Heart left ventricle (tissue), 16 donors: ENCODE measurements around the gene MMP24OS. TPM values are rescaled to one million over a fixed set of nuclear protein-coding genes. Genes with fewer than 3 reads are reported as not detected.

Experiments used
- ATAC-seq, 4 donors: fragments of 200-7000 bp; cut with Tn5 transposase; one replicate each; pipeline ENCODE4 v1.9.1; 2020 to 2022; ENCODE audit warnings: moderate library complexity in 4 of 4, mild to moderate bottlenecking in 3 of 4, moderate number of reproducible peaks in 1 of 4
- DNase-seq, 5 donors: peaks; one replicate each; pipeline ENCODE4 v3.0.0-alpha.2; 2020
- H3K27ac ChIP-seq, 12 donors: fragments of 200-600 bp; sonication (generic) in 4 of 12; one replicate each; pipeline versions ENCODE4 v1.5.0 to v1.8.0; 2016 to 2022; ENCODE audit warnings: mild to moderate bottlenecking in 2 of 12
- H3K27me3 ChIP-seq, 9 donors: fragments of 200-600 bp; sonication (generic) in 2 of 9; one replicate each; pipeline versions ENCODE4 v1.5.1 to v1.8.0; 2016 to 2022; ENCODE audit warnings: mild to moderate bottlenecking in 3 of 9
- H3K36me3 ChIP-seq, 9 donors: fragments of 200-600 bp; sonication (generic) in 2 of 9; one replicate each; pipeline versions ENCODE4 v1.5.0 to v1.8.0; 2018 to 2022; ENCODE audit warnings: mild to moderate bottlenecking in 2 of 9
- H3K4me1 ChIP-seq, 12 donors: fragments of 200-600 bp; sonication (generic) in 4 of 12; one replicate each; pipeline versions ENCODE4 v1.5.0 to v1.8.0; 2016 to 2022; ENCODE audit warnings: mild to moderate bottlenecking in 3 of 12
- H3K4me3 ChIP-seq, 12 donors: fragments of 200-600 bp; sonication (generic) in 4 of 12; one replicate each; pipeline versions ENCODE4 v1.5.0 to v1.8.0; 2017 to 2022; ENCODE audit warnings: mild to moderate bottlenecking in 9 of 12, moderate library complexity in 4 of 12
- H3K9me3 ChIP-seq, 12 donors: fragments of 200-600 bp; sonication (generic) in 4 of 12; one replicate each; pipeline versions ENCODE4 v1.5.0 to v1.8.0; 2016 to 2022; ENCODE audit warnings: mild to moderate bottlenecking in 1 of 12
- CTCF ChIP-seq, 12 donors: fragments of 200-600 bp; sonication (generic) in 4 of 12; IDR thresholded peaks; one replicate each; pipeline versions ENCODE4 v1.5.0 to v1.8.0; 2018 to 2022; ENCODE audit warnings: antibody characterized with exemption in 12 of 12, mild to moderate bottlenecking in 5 of 12
- POLR2A ChIP-seq, 2 donors: fragments of 450-650 bp; IDR thresholded peaks; one replicate each; pipeline ENCODE4 v1.6.1; 2017; ENCODE audit warnings: antibody characterized with exemption in 2 of 2, mild to moderate bottlenecking in 2 of 2, moderate library complexity in 2 of 2
- WGBS, 4 donors: extraction: QIAGEN DNeasy Blood & Tissue Kit in 2 of 4; methylation state at CpG; one replicate each; pipeline versions ENCODE4 v1.1.5 to v1.1.7; 2013 to 2018; 5-methylcytosine and 5-hydroxymethylcytosine counted together
- intact Hi-C, 10 donors: fragments of 100-400 bp; cut with DNase I; formaldehyde crosslinking; loops; one replicate each; pipeline versions ENCODE4 v1.11.1 to v1.14.2; 2022
- polyA plus RNA-seq, 2 donors: library from polyadenylated mRNA; stranded (reverse); fragments of 200-250 nt; gene quantifications; one replicate each; pipeline ENCODE4 v1.2.3, GENCODE V29; 2013
- total RNA-seq, 9 donors: library from RNA; depleted of rRNA in 2 of 9; stranded (reverse); fragments of >200 nt in 2 of 9; fragmentation: NEBNext Ultra II Directional in 3 of 9; extraction: Animal tissue kit (Norgen Biotek cat#: 25700) in 3 of 9; gene quantifications; one replicate each; pipeline versions ENCODE4 v1.1.0 to v1.2.4, GENCODE V29; 2016 to 2023
- donor health status: ischemic (EF 13 %, LVEDD 7.1; RV severe dilation, severe dysfunction).
- donor health status: healthy with polysubstance abuse.
- donor health status: DM: no; HTN: yes; CAD: no.
- donor health status: DM: no; HTN: no; CAD: no.
- donor health status: ischemic (EF 25% LVEDD 6.9; RV normal size, moderate dysfunction).
- donor health status: ischemic (EF 25% LVEDD 5.7; RV mildly dilated, moderate dysfunction).
- donor health status: healthy.
- donor health status: DM: yes; HTN: yes; CAD: no.
- donor health status: ischemic (EF 35%, LVEDD 5.7; RV mildly dilated, moderate dysfunction).
- donor health status: nonischemic (EF 11% LVEDD 7.7; RV severe dilation, severe dysfunction).
- donor health status: DM: yes; HTN: yes; CAD: no.
- donor health status: PGD.
- donor health status: ischemic (EF 29% LVEDD 5.4; RV normal size, mild dysfunction).
- donor health status: nonischemic (EF 23%, LVEDD 6.1; RV moderate dilation, normal function).

The MMP24OS gene
- total and polyA plus RNA-seq, 11 donors = 11.7 to 64.8 (median 41.6) TPM

- Histone ChIP-seq H3K4me3 (no peak overlapping the region), H3K4me1 (peaks cover 0 to 20% (median 8%) of the 10 kb centered on the region in 12 donors), H3K36me3 (peaks cover 0 to 7% (median 0%) of the 10 kb centered on the region in 9 donors), H3K27ac (no peak overlapping the region), H3K27me3 (no peaks in the 10 kb centered on the region), H3K9me3 (no peaks in the 10 kb centered on the region)
- 67 to 75% (median 73%) methylated on average over 11 of the region's 11 CpGs for WGBS, 4 donors
- DNase-seq (no peak), ATAC-seq (peak in 2 of 4 donors; percentile 24 to 36)
- intact Hi-C loops = loop anchor here in 1 of 10 donors (2.0 kb wide), 1 partner anchor 19 kb away; no protein-coding TSS in a partner anchor
- TF ChIP-seq CTCF (IDR thresholded peaks at IDR 0.05) (no peak), POLR2A (IDR thresholded peaks at IDR 0.05) (no peak)
These were observed 48.3 kb upstream of the MMP24OS start for GRCh38 chr20:35326021-35326739.

GRCh38 chr20:35325401-35325800, 47.5 kb upstream of the MMP24OS start:
- Histone ChIP-seq H3K4me1 (peaks cover 0 to 20% (median 8%) of the 10 kb centered on the region in 12 donors), H3K27me3 (no peaks in the 10 kb centered on the region), H3K4me3 (no peak overlapping the region), H3K27ac (no peak overlapping the region), H3K36me3 (peaks cover 0 to 7% (median 0%) of the 10 kb centered on the region in 9 donors), H3K9me3 (no peaks in the 10 kb centered on the region)
- 76 to 81% (median 77%) methylated on average over 6 of the region's 6 CpGs for WGBS, 4 donors
- ATAC-seq (no peak), DNase-seq (no peak)
- no peak for TF ChIP-seq CTCF (IDR thresholded peaks at IDR 0.05)
- no peak for TF ChIP-seq POLR2A (IDR thresholded peaks at IDR 0.05)
- intact Hi-C loops = no loop called here

GRCh38 chr20:35320396-35321126, 42.6 kb upstream of the MMP24OS start:
- no peaks in the 10 kb centered on the region for H3K9me3 ChIP-seq
- H3K4me1 ChIP-seq = peaks cover 0 to 13% (median 3%) of the 10 kb centered on the region in 12 donors
- no peaks in the 10 kb centered on the region for H3K27me3 ChIP-seq
- peak overlapping the region in 1 of 12 donors; percentile 0 for H3K27ac ChIP-seq
- ATAC-seq (no peak), DNase-seq (no peak)
- no peak for TF ChIP-seq CTCF (IDR thresholded peaks at IDR 0.05)
- TF ChIP-seq POLR2A (IDR thresholded peaks at IDR 0.05) = no peak
- WGBS, 4 donors = 94 to 98% (median 97%) methylated on average over 3 of the region's 3 CpGs
- intact Hi-C loops = no loop called here
- H3K4me3 ChIP-seq = no peak overlapping the region
- peaks cover 0 to 11% (median 0%) of the 10 kb centered on the region in 9 donors for H3K36me3 ChIP-seq

GRCh38 chr20:35319871-35320197, 41.9 kb upstream of the MMP24OS start:
- peaks cover 0 to 15% (median 0%) of the 10 kb centered on the region in 9 donors for H3K36me3 ChIP-seq
- TF ChIP-seq POLR2A (IDR thresholded peaks at IDR 0.05) (no peak), CTCF (IDR thresholded peaks at IDR 0.05) (no peak)
- peak overlapping the region in 1 of 12 donors; percentile 48 for H3K27ac ChIP-seq
- intact Hi-C loops = no loop called here
- ATAC-seq = no peak
- H3K27me3 ChIP-seq = no peaks in the 10 kb centered on the region
- no peaks in the 10 kb centered on the region for H3K9me3 ChIP-seq
- no peak overlapping the region for H3K4me3 ChIP-seq
- peaks cover 0 to 10% (median 3%) of the 10 kb centered on the region in 12 donors for H3K4me1 ChIP-seq
- no peak for DNase-seq
